GM23338 (cell line): ENCODE measurements around the gene SMARCA2.

Source experiments
- CREB1 ChIP-seq: fragments of 250-450 bp; sonication (Bioruptor Pico); IDR thresholded peaks from 2 replicates; pipeline ENCODE4 v1.5.0; 2020; ENCODE audit warnings: low read depth, mild to moderate bottlenecking, moderate library complexity
- CTCF ChIP-seq, 2 experiments: fragments of 200-600 bp in 1 of 2; sonication (generic) in 1 of 2; conservative IDR thresholded peaks; 2 replicates each; pipeline versions ENCODE4 v1.5.1 to v1.6.1; 2016 to 2017; ENCODE audit warnings: antibody characterized with exemption in 2 of 2, low read depth in 2 of 2, mild to moderate bottlenecking in 2 of 2, moderate library complexity in 1 of 2
- ETS1 ChIP-seq: IDR thresholded peaks from 2 replicates; pipeline ENCODE4 v1.6.1; 2016; ENCODE audit warnings: antibody characterized with exemption
- EZH2 ChIP-seq: fragments of 200-600 bp; sonication (generic); IDR thresholded peaks from one replicate; pipeline ENCODE4 v1.8.0; 2017; ENCODE audit warnings: antibody characterized with exemption, mild to moderate bottlenecking, low read depth; ENCODE audit not compliant: unreplicated experiment
- EZH2phosphoT487 ChIP-seq: fragments of 200-600 bp; sonication (generic); IDR thresholded peaks from one replicate; pipeline ENCODE4 v1.8.1; 2018; ENCODE audit warnings: antibody characterized with exemption; ENCODE audit not compliant: unreplicated experiment
- JUNB ChIP-seq: IDR thresholded peaks from one replicate; pipeline ENCODE4 v1.6.1; 2016; ENCODE audit warnings: antibody characterized with exemption; ENCODE audit not compliant: unreplicated experiment
- NANOG ChIP-seq: IDR thresholded peaks from 2 replicates; pipeline ENCODE4 v1.6.1; 2016; ENCODE audit warnings: antibody characterized with exemption, borderline replicate concordance
- POLR2AphosphoS5 ChIP-seq: IDR thresholded peaks from 2 replicates; pipeline ENCODE4 v1.6.1; 2016; ENCODE audit warnings: antibody characterized with exemption, low read depth
- REST ChIP-seq: IDR thresholded peaks from one replicate; pipeline ENCODE4 v1.6.1; 2018; ENCODE audit warnings: antibody characterized with exemption; ENCODE audit not compliant: unreplicated experiment
- STAT1 ChIP-seq: IDR thresholded peaks from one replicate; pipeline ENCODE4 v1.6.1; 2016; ENCODE audit warnings: antibody characterized with exemption; ENCODE audit not compliant: unreplicated experiment
- ZNF114 ChIP-seq: fragments of 250-450 bp; sonication (Bioruptor Pico); IDR thresholded peaks from 2 replicates; pipeline ENCODE4 v1.5.0; 2020; ENCODE audit warnings: mild to moderate bottlenecking, moderate library complexity
- ZNF331 ChIP-seq: fragments of 250-450 bp; sonication (Bioruptor Pico); IDR thresholded peaks from 2 replicates; pipeline ENCODE4 v1.5.0; 2020; ENCODE audit warnings: low read depth, mild to moderate bottlenecking, moderate library complexity
- ZNF462 ChIP-seq: fragments of 250-450 bp; sonication (Bioruptor Pico); IDR thresholded peaks from 2 replicates; pipeline ENCODE4 v1.5.0; 2020; ENCODE audit warnings: mild to moderate bottlenecking, moderate library complexity

GRCh38 chr9:2152966-2153629, 138.0 kb downstream of the SMARCA2 start:
- TF ChIP-seq CTCF (conservative IDR thresholded peaks at IDR 0.05; ENCODE audit: low read depth in 2 of 2) (no peak), REST (no peak), ZNF114 (CRISPR knock-in tag) (no peak), POLR2AphosphoS5 (no peak), CREB1 (CRISPR knock-in tag) (no peak), JUNB (no peak), STAT1 (no peak), EZH2phosphoT487 (no peak), EZH2 (no peak), ZNF331 (CRISPR knock-in tag) (no peak), ETS1 (no peak), ZNF462 (CRISPR knock-in tag) (no peak), NANOG (no peak)
